ENCODE measurements around the gene ZNF516.
"Not testable (repeated sequence)": the region's sequence is repeated elsewhere in the genome, so short reads cannot be mapped to it uniquely, and the experiment has no call there.

Gene ZNF516

GRCh38 chr18:76495006-76495370 lies at the start of gene ZNF516:
TSS of gene ZNF516 (minus strand) at chr18:76495242. CDS start at chr18:76443054, 52,188 bp downstream.
- no peak for DNase-seq

- no peak for DNase-seq
These were observed 43.8 kb upstream of the ZNF516 start for GRCh38 chr18:76538846-76539245.

GRCh38 chr18:76537621-76538020 lies 42.6 kb upstream of the ZNF516 start:
- DNase-seq = no peak

- DNase-seq = not testable (repeated sequence)
These were observed 41.6 kb upstream of the ZNF516 start for GRCh38 chr18:76536593-76536992.

- no peak for DNase-seq
These were observed 37.8 kb upstream of the ZNF516 start for GRCh38 chr18:76532875-76533274.

- no peak for DNase-seq
These were observed 35.8 kb upstream of the ZNF516 start for GRCh38 chr18:76530846-76531245.

GRCh38 chr18:76530391-76530790 lies 35.3 kb upstream of the ZNF516 start:
- no peak for DNase-seq

- DNase-seq = no peak
These were observed 34.4 kb upstream of the ZNF516 start for GRCh38 chr18:76529433-76529811.

GRCh38 chr18:76528477-76529432 lies 33.7 kb upstream of the ZNF516 start:
- DNase-seq = no peak

- no peak for DNase-seq
These were observed 30.9 kb upstream of the ZNF516 start for GRCh38 chr18:76525911-76526310.

GRCh38 chr18:76524900-76525698 lies 30.1 kb upstream of the ZNF516 start:
- no peak for DNase-seq

- DNase-seq = no peak
These were observed 29.4 kb upstream of the ZNF516 start for GRCh38 chr18:76524477-76524876.

- DNase-seq = no peak
These were observed 27.5 kb upstream of the ZNF516 start for GRCh38 chr18:76522551-76522950.

- no peak for DNase-seq
These were observed 27.1 kb upstream of the ZNF516 start for GRCh38 chr18:76522122-76522503.

- no peak for DNase-seq
These were observed 26.5 kb upstream of the ZNF516 start for GRCh38 chr18:76521417-76522121.

- no peak for DNase-seq
These were observed 24.0 kb upstream of the ZNF516 start for GRCh38 chr18:76518860-76519538.

GRCh38 chr18:76518123-76518859 lies 23.2 kb upstream of the ZNF516 start:
- DNase-seq = no peak

GRCh38 chr18:76515576-76515975 lies 20.5 kb upstream of the ZNF516 start:
- DNase-seq = no peak

- no peak for DNase-seq
These were observed 19.5 kb upstream of the ZNF516 start for GRCh38 chr18:76514573-76514972.

- DNase-seq = no peak
These were observed 12.9 kb upstream of the ZNF516 start for GRCh38 chr18:76507830-76508385.

- DNase-seq = no peak
These were observed 12.1 kb upstream of the ZNF516 start for GRCh38 chr18:76506974-76507764.

Data from activated gamma-delta T cell treated with Interleukin-2 at 50 U/mL for 16 hours (primary cell).